Mesangial cell (primary cell): ENCODE results near the gene WDR54. TPM values are rescaled to one million over a fixed set of nuclear protein-coding genes. Genes with fewer than 3 reads are reported as not detected.

Experiments
- total RNA-seq: library from RNA; depleted of rRNA; stranded (reverse); fragments of >200 nt; gene quantifications from 2 replicates; pipeline ENCODE4 v1.2.3, GENCODE V29; 2015

Gene WDR54
- 46.8 and 49.0 TPM in 2 replicates for total RNA-seq

GRCh38 chr2:74421221-74421870 lies at the start of gene WDR54, which contains the start of gene C2orf81:
Gene WDR54, plus strand, starts transcription at chr2:74421730. Its CDS starts 424 bp downstream, at chr2:74422154.
Gene C2orf81, minus strand, starts transcription at chr2:74421619. Its CDS starts 59 bp downstream, at chr2:74421560.

GRCh38 chr2:74379851-74380789 lies 41.4 kb upstream of the WDR54 start, which contains the start of gene DCTN1:
Gene DCTN1, minus strand, starts transcription at chr2:74380311. Its CDS starts 274 bp downstream, at chr2:74380037.

GRCh38 chr2:74441690-74442482 lies 20.4 kb downstream of the WDR54 start, which contains the start of gene RTKN:
Gene RTKN, minus strand, starts transcription at chr2:74441937. Its CDS starts 121 bp downstream, at chr2:74441816.

GRCh38 chr2:74454654-74455511 lies 33.4 kb downstream of the WDR54 start, which contains the start of gene INO80B:
Gene INO80B, plus strand, starts transcription at chr2:74455087. Its CDS starts 30 bp downstream, at chr2:74455117.

GRCh38 chr2:74458132-74458937 lies 36.8 kb downstream of the WDR54 start, which contains the start of gene WBP1:
Gene WBP1, plus strand, starts transcription at chr2:74458438. Its CDS starts 165 bp downstream, at chr2:74458603.

GRCh38 chr2:74472086-74472944 lies 50.8 kb downstream of the WDR54 start, which contains the start of gene MRPL53:
Gene MRPL53, minus strand, starts transcription at chr2:74472680. Its CDS starts 20 bp downstream, at chr2:74472660.

Other genes with a start within 250 kb of the WDR54 start
- gene MOB1A, start 242.9 kb upstream of the WDR54 start, total RNA-seq, result 81.0 and 96.0 TPM in 2 replicates
- gene MTHFD2, start 223.1 kb upstream of the WDR54 start, total RNA-seq, result 65.7 and 112 TPM in 2 replicates
- gene SLC4A5, start 78.3 kb upstream of the WDR54 start, total RNA-seq, result under 0.01 and 0.51 TPM in 2 replicates
- 84.4 and 103 TPM in 2 replicates for gene DCTN1, start 41.4 kb upstream of the WDR54 start, total RNA-seq
- gene C2orf81, start 111 bp upstream of the WDR54 start, total RNA-seq, result 2.4 and 4.9 TPM in 2 replicates
- 39.1 and 48.0 TPM in 2 replicates for gene RTKN, start 20.2 kb downstream of the WDR54 start, total RNA-seq
- gene INO80B, start 33.4 kb downstream of the WDR54 start, total RNA-seq, result 12.4 and 16.8 TPM in 2 replicates
- gene WBP1, start 36.7 kb downstream of the WDR54 start, total RNA-seq, result 56.4 and 113 TPM in 2 replicates
- 68.6 and 75.9 TPM in 2 replicates for gene MOGS, start 43.7 kb downstream of the WDR54 start, total RNA-seq
- gene MRPL53, start 51.0 kb downstream of the WDR54 start, total RNA-seq, result 26.5 and 31.4 TPM in 2 replicates
- gene CCDC142, start 61.3 kb downstream of the WDR54 start, total RNA-seq, result 6.0 and 9.5 TPM in 2 replicates
- gene TTC31, start 61.4 kb downstream of the WDR54 start, total RNA-seq, result 20.8 and 22.2 TPM in 2 replicates
- gene LBX2, start 77.9 kb downstream of the WDR54 start, total RNA-seq, result 1.5 and 6.7 TPM in 2 replicates
- 10.4 and 15.0 TPM in 2 replicates for gene PCGF1, start 86.0 kb downstream of the WDR54 start, total RNA-seq
- gene TLX2, start 92.7 kb downstream of the WDR54 start, total RNA-seq, result not detected in 2 replicates
- not detected in 2 replicates for gene DQX1, start 104.5 kb downstream of the WDR54 start, total RNA-seq
- 96.3 and 120 TPM in 2 replicates for gene AUP1, start 108.0 kb downstream of the WDR54 start, total RNA-seq
- 39.9 and 45.8 TPM in 2 replicates for gene HTRA2, start 108.2 kb downstream of the WDR54 start, total RNA-seq
- gene LOXL3, start 132.2 kb downstream of the WDR54 start, total RNA-seq, result 9.0 and 14.8 TPM in 2 replicates
- gene DOK1, start 133.0 kb downstream of the WDR54 start, total RNA-seq, result 32.8 and 43.5 TPM in 2 replicates
- gene M1AP, start 226.6 kb downstream of the WDR54 start, total RNA-seq, result 1.1 and 1.3 TPM in 2 replicates
- gene SEMA4F, start 232.5 kb downstream of the WDR54 start, total RNA-seq, result 12.7 and 12.9 TPM in 2 replicates